ENCODE data around the gene HAAO.

DNA sequence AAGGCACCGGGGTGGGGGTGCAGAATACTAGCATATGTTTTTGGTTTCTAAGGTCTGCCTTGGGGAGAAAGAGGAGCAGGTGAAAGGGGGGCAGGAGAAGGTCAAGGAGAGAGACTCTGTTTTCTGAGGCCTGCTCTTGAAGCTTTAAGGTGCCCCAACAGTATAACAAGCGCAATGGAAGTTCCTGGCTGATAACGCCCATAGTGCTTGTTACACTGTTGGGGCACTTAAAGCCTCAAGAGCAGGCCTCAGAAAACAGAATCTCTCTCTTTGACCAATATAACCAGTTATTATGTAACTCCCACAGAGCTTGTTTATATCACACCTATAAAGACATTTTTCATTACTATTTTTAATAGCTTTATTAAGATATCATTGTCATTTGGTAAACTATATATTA is 45.0 kb downstream of the HAAO start:
- TF ChIP-seq CTCF (IDR thresholded peaks at IDR 0.05) (no peak), POLR2A (IDR thresholded peaks at IDR 0.05) (no peak), POLR2AphosphoS5 (IDR thresholded peaks at IDR 0.05) (no peak)

Data from prostate gland (tissue), 2 donors.